Mesothelial cell of epicardium (in vitro differentiated cells): ENCODE data around the gene MPL. TPM values are rescaled to one million over a fixed set of nuclear protein-coding genes. Genes with fewer than 3 reads are reported as not detected.

Experiments
- DNase-seq, 2 experiments: peaks; one replicate each; pipeline ENCODE4 v3.0.0; 2021; ENCODE audit warnings: low spot score in 2 of 2; ENCODE audit not compliant: unreplicated experiment in 2 of 2
- H3K27ac Mint-ChIP-seq: 2 replicates; pipeline ENCODE4 v1.8.0; 2021; ENCODE audit warnings: mixed read lengths
- H3K27me3 Mint-ChIP-seq: 2 replicates; pipeline ENCODE4 v1.8.0; 2021; ENCODE audit warnings: low read depth, mixed read lengths
- H3K36me3 Mint-ChIP-seq: 2 replicates; pipeline ENCODE4 v1.8.0; 2021; ENCODE audit warnings: mixed read lengths
- H3K4me1 Mint-ChIP-seq: 2 replicates; pipeline ENCODE4 v1.8.0; 2021; ENCODE audit warnings: mixed read lengths
- H3K4me3 Mint-ChIP-seq: 2 replicates; pipeline ENCODE4 v1.8.0; 2021; ENCODE audit warnings: mild to moderate bottlenecking, moderate library complexity, mixed read lengths
- H3K9me3 Mint-ChIP-seq: 2 replicates; pipeline ENCODE4 v1.8.0; 2021; ENCODE audit warnings: mixed read lengths
- CTCF ChIP-seq: fragments of 200-600 bp; sonication (generic); IDR thresholded peaks from one replicate; pipeline ENCODE4 v1.5.0; 2021; ENCODE audit warnings: antibody characterized with exemption; ENCODE audit not compliant: unreplicated experiment
- total RNA-seq: library from RNA; stranded (reverse); gene quantifications from 3 replicates; pipeline ENCODE4 v1.2.1, GENCODE V29; 2021

Gene MPL
- total RNA-seq, 1 donor from 2014 or later: not detected

GRCh38 chr1:43340559-43340958, 2.9 kb downstream of the MPL start:
- H3K9me3 Mint-ChIP-seq: no peaks in the 10 kb centered on the region
- no peaks in the 10 kb centered on the region for H3K36me3 Mint-ChIP-seq
- DNase-seq: no peak
- TF ChIP-seq CTCF: no peak
- peaks cover 3% of the 10 kb centered on the region for H3K27me3 Mint-ChIP-seq
- H3K27ac Mint-ChIP-seq: no peak overlapping the region
- H3K4me1 Mint-ChIP-seq: no peaks in the 10 kb centered on the region
- no peak overlapping the region for H3K4me3 Mint-ChIP-seq

DNA sequence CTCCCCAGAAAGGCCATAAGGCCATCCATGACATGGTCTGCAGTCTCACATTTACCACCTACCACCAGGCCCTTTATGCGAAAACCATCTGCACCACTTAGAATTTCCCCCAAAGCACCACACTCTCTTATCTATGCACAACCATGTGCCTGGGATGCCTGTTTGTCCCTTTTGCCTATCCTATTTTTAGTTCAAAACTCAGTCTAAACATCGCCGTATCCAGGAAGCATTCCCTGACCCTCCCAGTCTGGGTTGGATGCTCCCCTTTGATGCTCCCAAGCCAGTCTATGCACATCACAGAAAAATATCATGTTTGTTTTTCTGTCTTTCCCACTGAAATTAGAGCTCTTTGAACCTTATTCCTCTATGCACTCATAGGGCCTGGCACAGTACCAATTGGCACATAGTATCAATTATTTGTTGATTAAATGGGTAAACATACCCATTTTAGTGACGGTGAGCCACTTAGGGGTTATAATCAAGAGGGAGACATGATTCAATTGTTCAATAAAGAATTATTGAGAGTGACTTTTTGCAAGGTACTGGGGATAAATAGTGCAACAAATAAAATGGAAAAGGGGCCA, 6.7 kb downstream of the MPL start:
- H3K9me3 Mint-ChIP-seq: no peaks in the 10 kb centered on the region
- no peaks in the 10 kb centered on the region for H3K36me3 Mint-ChIP-seq
- peaks cover 3% of the 10 kb centered on the region for H3K27me3 Mint-ChIP-seq
- no peak overlapping the region for H3K27ac Mint-ChIP-seq
- H3K4me1 Mint-ChIP-seq: peaks cover 6% of the 10 kb centered on the region
- DNase-seq: no peak
- TF ChIP-seq CTCF: no peak
- no peak overlapping the region for H3K4me3 Mint-ChIP-seq

GRCh38 chr1:43345120-43345519, 7.5 kb downstream of the MPL start:
- Mint-ChIP-seq H3K36me3 (no peaks in the 10 kb centered on the region), H3K9me3 (no peaks in the 10 kb centered on the region), H3K4me3 (no peak overlapping the region), H3K4me1 (peaks cover 13% of the 10 kb centered on the region), H3K27me3 (peaks cover 3% of the 10 kb centered on the region), H3K27ac (no peak overlapping the region)
- no peak for DNase-seq
- TF ChIP-seq CTCF: no peak

DNA sequence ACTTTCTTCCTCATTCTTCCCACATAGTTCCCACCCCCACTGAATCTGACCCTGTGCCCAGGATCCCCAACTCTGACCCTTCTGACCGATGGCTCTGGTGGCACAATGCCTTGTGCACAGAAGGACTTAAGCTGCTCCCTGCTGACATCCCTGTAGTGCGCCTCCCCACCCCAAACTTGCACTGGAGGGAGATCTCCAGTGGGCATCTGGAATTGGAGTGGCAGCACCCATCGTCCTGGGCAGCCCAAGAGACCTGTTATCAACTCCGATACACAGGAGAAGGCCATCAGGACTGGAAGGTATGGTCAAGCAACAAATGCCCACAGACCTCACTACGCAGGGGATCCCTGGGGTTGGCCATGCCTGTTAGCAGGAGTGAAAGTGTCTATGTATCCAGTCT, 9.0 kb downstream of the MPL start:
- Mint-ChIP-seq H3K4me1 (peaks cover 13% of the 10 kb centered on the region), H3K9me3 (no peaks in the 10 kb centered on the region), H3K36me3 (no peaks in the 10 kb centered on the region), H3K27me3 (peaks cover 3% of the 10 kb centered on the region), H3K4me3 (no peak overlapping the region), H3K27ac (no peak overlapping the region)
- no peak for TF ChIP-seq CTCF
- DNase-seq: no peak

DNA sequence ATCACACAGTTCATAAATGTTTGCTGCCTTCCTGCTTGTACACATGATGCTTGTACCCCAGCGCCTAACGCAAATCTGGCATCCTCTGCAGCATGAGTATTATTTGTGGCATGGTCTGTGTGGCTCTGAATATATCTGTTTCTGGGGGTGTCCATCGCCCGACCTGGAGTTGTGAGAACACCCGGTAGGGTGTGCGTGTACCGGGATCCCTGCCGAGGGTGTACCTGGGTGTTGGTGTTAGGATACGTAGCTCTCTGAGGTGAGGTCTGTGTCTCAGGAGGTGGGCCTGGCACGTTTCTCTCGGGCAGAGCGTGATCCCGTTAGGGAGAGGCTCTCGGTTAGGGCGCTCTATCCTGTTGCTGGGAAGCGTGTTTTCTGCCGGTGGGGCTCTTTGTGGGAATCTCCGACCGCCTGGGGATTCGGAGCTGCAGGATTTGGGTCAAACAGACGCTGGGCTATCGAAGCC, 10.8 kb downstream of the MPL start:
- Mint-ChIP-seq H3K4me3 (peak overlapping the region; percentile 53), H3K27ac (peak overlapping the region; percentile 37), H3K4me1 (peaks cover 13% of the 10 kb centered on the region), H3K36me3 (no peaks in the 10 kb centered on the region), H3K27me3 (peaks cover 3% of the 10 kb centered on the region), H3K9me3 (no peaks in the 10 kb centered on the region)
- no peak for DNase-seq
- TF ChIP-seq CTCF: no peak
